ENCODE data around the gene PKP1. TPM values are rescaled to one million over a fixed set of nuclear protein-coding genes. Genes with fewer than 3 reads are reported as not detected.
A peak's percentile ranks its signal among the peaks of the same experiment; 100 is the strongest.

Gene PKP1
- total RNA-seq, 1 experiment from 2014 or later: 0.30 TPM

GRCh38 chr1:201374364-201374763, 91.1 kb downstream of the PKP1 start:
- no peak for DNase-seq (ENCODE audit: unreplicated experiment)
- no peak for TF ChIP-seq CTCF (IDR thresholded peaks at IDR 0.05; ENCODE audit: unreplicated experiment)
- ChIA-PET CTCF (interaction anchor here (0.6 to 5.1 kb wide), 8 partner anchors 11 to 1544 kb away, joined by 3 to 61 read pairs (median 8); no protein-coding TSS in a partner anchor), POLR2A (no interaction called here)
- intact Hi-C loops (cut with micrococcal nuclease): no loop called here
- peaks cover 55% of the 10 kb centered on the region for H3K27me3 Mint-ChIP-seq (ENCODE audit: insufficient read depth, unreplicated experiment)
- no TSS peak for BruUV-seq (replicated peaks)
- H3K9me3 Mint-ChIP-seq (ENCODE audit: unreplicated experiment): no peaks in the 10 kb centered on the region
- no peak overlapping the region for H3K27ac Mint-ChIP-seq (ENCODE audit: low read depth, unreplicated experiment)
- no peak overlapping the region for H3K4me3 Mint-ChIP-seq (ENCODE audit: unreplicated experiment)
- H3K36me3 Mint-ChIP-seq (ENCODE audit: insufficient read depth, unreplicated experiment): no peaks in the 10 kb centered on the region
- H3K4me1 Mint-ChIP-seq (ENCODE audit: insufficient read depth, unreplicated experiment): no peaks in the 10 kb centered on the region

GRCh38 chr1:201375169-201375568, 91.9 kb downstream of the PKP1 start:
- BruUV-seq (replicated peaks): no TSS peak
- no peak for TF ChIP-seq CTCF (IDR thresholded peaks at IDR 0.05; ENCODE audit: unreplicated experiment)
- Mint-ChIP-seq H3K9me3 (ENCODE audit: unreplicated experiment) (no peaks in the 10 kb centered on the region), H3K4me3 (ENCODE audit: unreplicated experiment) (no peak overlapping the region), H3K27me3 (ENCODE audit: insufficient read depth, unreplicated experiment) (peaks cover 52% of the 10 kb centered on the region), H3K27ac (ENCODE audit: low read depth, unreplicated experiment) (no peak overlapping the region), H3K36me3 (ENCODE audit: insufficient read depth, unreplicated experiment) (no peaks in the 10 kb centered on the region), H3K4me1 (ENCODE audit: insufficient read depth, unreplicated experiment) (no peaks in the 10 kb centered on the region)
- DNase-seq (ENCODE audit: unreplicated experiment): no peak
- ChIA-PET POLR2A (interaction anchor here (0.7 to 1.3 kb wide), 5 partner anchors 23 to 120 kb away, joined by 3 to 4 read pairs (median 4); no protein-coding TSS in a partner anchor), CTCF (interaction anchor here (0.6 to 5.1 kb wide), 16 partner anchors 8 to 755 kb away, joined by 3 to 61 read pairs (median 5); no protein-coding TSS in a partner anchor)
- intact Hi-C loops (cut with micrococcal nuclease): no loop called here

GRCh38 chr1:201376107-201376463, 92.8 kb downstream of the PKP1 start:
- intact Hi-C loops (cut with micrococcal nuclease): no loop called here
- no peak for DNase-seq (ENCODE audit: unreplicated experiment)
- no peak for TF ChIP-seq CTCF (IDR thresholded peaks at IDR 0.05; ENCODE audit: unreplicated experiment)
- no TSS peak for BruUV-seq (replicated peaks)
- H3K4me3 Mint-ChIP-seq (ENCODE audit: unreplicated experiment): no peak overlapping the region
- no peaks in the 10 kb centered on the region for H3K36me3 Mint-ChIP-seq (ENCODE audit: insufficient read depth, unreplicated experiment)
- no peaks in the 10 kb centered on the region for H3K4me1 Mint-ChIP-seq (ENCODE audit: insufficient read depth, unreplicated experiment)
- no peak overlapping the region for H3K27ac Mint-ChIP-seq (ENCODE audit: low read depth, unreplicated experiment)
- no peaks in the 10 kb centered on the region for H3K9me3 Mint-ChIP-seq (ENCODE audit: unreplicated experiment)
- ChIA-PET POLR2A (interaction anchor here (0.7 to 1.3 kb wide), 5 partner anchors 21 to 131 kb away, joined by 3 to 4 read pairs (median 3); no protein-coding TSS in a partner anchor), CTCF (interaction anchor here (0.6 to 5.0 kb wide), 19 partner anchors 9 to 754 kb away, joined by 3 to 61 read pairs (median 5); no protein-coding TSS in a partner anchor)
- H3K27me3 Mint-ChIP-seq (ENCODE audit: insufficient read depth, unreplicated experiment): peaks cover 43% of the 10 kb centered on the region

GRCh38 chr1:201376464-201377374, 93.4 kb downstream of the PKP1 start:
- Mint-ChIP-seq H3K4me1 (ENCODE audit: insufficient read depth, unreplicated experiment) (no peaks in the 10 kb centered on the region), H3K36me3 (ENCODE audit: insufficient read depth, unreplicated experiment) (no peaks in the 10 kb centered on the region), H3K27me3 (ENCODE audit: insufficient read depth, unreplicated experiment) (peaks cover 37% of the 10 kb centered on the region), H3K9me3 (ENCODE audit: unreplicated experiment) (no peaks in the 10 kb centered on the region), H3K4me3 (ENCODE audit: unreplicated experiment) (no peak overlapping the region), H3K27ac (ENCODE audit: low read depth, unreplicated experiment) (no peak overlapping the region)
- intact Hi-C loops (cut with micrococcal nuclease): no loop called here
- POLR2A ChIA-PET: interaction anchor here (0.7 to 1.0 kb wide), 5 partner anchors 20 to 131 kb away, joined by 3 to 4 read pairs (median 3); no protein-coding TSS in a partner anchor
- peak; percentile 80 for DNase-seq (ENCODE audit: unreplicated experiment)
- no TSS peak for BruUV-seq (replicated peaks)
- peak; percentile 67 for TF ChIP-seq CTCF (IDR thresholded peaks at IDR 0.05; ENCODE audit: unreplicated experiment)
- CTCF ChIA-PET: interaction anchor here (0.6 to 5.0 kb wide), 14 partner anchors 8 to 395 kb away, joined by 3 to 61 read pairs (median 5); no protein-coding TSS in a partner anchor

Measured in MCF 10A (cell line).